Coronary artery (tissue), 2 donors: ENCODE results near the gene HYLS1.

Experiments
- DNase-seq: peaks from one replicate; pipeline ENCODE4 v3.0.0-alpha.2; 2017; ENCODE audit warnings: low spot score
- H3K27ac ChIP-seq, 2 donors: fragments of 200-600 bp; sonication (generic); one replicate each; pipeline ENCODE4 v1.5.1; 2016 to 2019
- H3K4me3 ChIP-seq: fragments of 200-600 bp; sonication (generic); 2 replicates; pipeline ENCODE4 v1.5.1; 2016; ENCODE audit warnings: mild to moderate bottlenecking, moderate library complexity
- TF ChIP-seq, protein P1 (sequence below): fragments of 200-600 bp; sonication (generic); IDR thresholded peaks from one replicate; pipeline ENCODE4 v1.5.1; 2019; ENCODE audit warnings: antibody characterized with exemption

Gene HYLS1

GRCh38 chr11:125872138-125872491, 15.4 kb upstream of the HYLS1 start:
- Histone ChIP-seq H3K4me3 (no peak overlapping the region), H3K27ac (no peak overlapping the region)
- DNase-seq: no peak
- TF ChIP-seq, protein P1, sequence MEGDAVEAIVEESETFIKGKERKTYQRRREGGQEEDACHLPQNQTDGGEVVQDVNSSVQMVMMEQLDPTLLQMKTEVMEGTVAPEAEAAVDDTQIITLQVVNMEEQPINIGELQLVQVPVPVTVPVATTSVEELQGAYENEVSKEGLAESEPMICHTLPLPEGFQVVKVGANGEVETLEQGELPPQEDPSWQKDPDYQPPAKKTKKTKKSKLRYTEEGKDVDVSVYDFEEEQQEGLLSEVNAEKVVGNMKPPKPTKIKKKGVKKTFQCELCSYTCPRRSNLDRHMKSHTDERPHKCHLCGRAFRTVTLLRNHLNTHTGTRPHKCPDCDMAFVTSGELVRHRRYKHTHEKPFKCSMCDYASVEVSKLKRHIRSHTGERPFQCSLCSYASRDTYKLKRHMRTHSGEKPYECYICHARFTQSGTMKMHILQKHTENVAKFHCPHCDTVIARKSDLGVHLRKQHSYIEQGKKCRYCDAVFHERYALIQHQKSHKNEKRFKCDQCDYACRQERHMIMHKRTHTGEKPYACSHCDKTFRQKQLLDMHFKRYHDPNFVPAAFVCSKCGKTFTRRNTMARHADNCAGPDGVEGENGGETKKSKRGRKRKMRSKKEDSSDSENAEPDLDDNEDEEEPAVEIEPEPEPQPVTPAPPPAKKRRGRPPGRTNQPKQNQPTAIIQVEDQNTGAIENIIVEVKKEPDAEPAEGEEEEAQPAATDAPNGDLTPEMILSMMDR: no peak

DNA sequence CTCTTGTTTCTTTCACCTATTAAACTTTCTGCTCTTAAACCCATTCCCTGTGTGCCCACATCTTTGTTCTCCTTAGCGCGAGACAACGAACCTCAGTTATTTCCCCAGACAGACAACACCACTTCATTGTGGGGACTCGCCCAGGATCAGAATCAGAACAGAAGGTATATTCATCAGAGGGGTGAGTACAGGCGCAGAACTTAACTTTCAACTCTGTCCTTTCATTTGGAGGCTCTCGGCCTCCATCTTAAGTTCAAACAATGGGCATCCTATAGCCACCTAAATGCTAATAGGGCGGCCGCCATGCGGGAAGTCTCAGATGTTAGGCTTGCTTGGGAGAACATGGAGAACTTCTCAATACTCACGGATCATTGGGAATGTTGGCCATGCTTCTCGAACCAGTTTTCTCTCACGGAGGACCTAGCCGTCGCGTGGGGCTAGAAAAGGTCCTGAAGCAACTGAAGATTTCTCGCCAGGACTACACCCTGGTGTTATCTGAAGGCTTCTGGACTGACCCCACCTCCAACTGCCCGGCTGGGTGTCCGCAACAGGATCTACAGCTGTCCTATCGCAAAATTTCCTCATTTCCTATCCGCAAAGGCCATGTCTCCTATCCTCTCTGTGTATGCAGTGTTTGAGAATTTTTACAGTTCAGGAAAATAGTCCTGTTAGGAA, 13.4 kb upstream of the HYLS1 start:
- no peak for DNase-seq
- TF ChIP-seq, protein P1: no peak
- Histone ChIP-seq H3K27ac (no peak overlapping the region), H3K4me3 (peak overlapping the region; percentile 52)

DNA sequence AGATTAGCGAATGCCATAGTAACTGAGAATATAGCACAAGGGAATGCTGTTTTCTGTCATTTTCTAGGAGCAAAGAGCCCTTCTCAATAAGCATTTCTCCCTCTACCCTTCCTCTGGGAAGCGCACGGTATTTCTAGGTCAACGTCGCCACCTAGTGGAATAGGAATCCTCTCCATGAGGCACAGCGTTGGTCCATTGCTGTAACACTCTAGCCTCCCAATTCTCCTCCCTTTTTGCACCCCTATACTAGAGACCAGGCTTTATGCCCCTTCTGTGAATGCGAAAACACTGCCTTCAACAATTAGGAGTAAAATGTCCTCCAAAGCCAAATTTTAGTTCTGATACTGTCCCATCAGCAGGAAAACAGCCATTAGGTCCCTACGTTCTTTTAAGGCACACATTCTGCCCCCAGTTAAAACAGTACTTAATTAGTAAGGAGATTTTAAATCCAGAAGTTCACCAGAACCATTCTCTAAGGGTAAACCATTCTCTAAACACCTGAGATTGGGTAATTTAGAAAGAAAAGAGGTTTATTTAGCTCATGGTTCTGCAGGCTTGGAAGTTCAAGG, 12.8 kb upstream of the HYLS1 start:
- Histone ChIP-seq H3K27ac (no peak overlapping the region), H3K4me3 (peak overlapping the region; percentile 52)
- TF ChIP-seq, protein P1: peak; percentile 57
- no peak for DNase-seq

GRCh38 chr11:125881291-125881690, 6.2 kb upstream of the HYLS1 start:
- DNase-seq: no peak
- TF ChIP-seq, protein P1: no peak
- Histone ChIP-seq H3K4me3 (no peak overlapping the region), H3K27ac (no peak overlapping the region)

DNA sequence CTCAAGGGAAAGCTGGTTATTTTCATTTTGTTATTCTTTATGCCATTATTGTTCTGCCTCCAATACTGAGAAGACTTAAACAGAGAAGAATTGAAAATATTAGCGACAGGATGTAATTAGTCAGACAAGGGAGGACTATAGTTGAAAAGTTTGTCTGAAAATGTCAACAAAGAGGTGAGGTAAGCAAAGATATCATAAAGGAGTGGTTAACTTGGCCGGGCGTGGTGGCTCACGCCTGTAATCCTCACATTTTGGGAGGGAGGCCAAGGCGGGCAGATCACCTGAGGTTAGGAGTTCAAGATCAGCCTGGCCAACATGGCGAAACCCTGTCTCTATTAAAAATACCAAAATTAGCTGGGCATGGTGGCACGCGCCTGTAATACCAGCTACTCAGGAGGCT, 4.1 kb upstream of the HYLS1 start:
- DNase-seq: no peak
- Histone ChIP-seq H3K4me3 (no peak overlapping the region), H3K27ac (no peak overlapping the region)
- TF ChIP-seq, protein P1: no peak

- TF ChIP-seq, protein P1: no peak
- Histone ChIP-seq H3K4me3 (peak overlapping the region; percentile 78), H3K27ac (peak overlapping the region; percentile 46 to 90)
- DNase-seq: no peak
Measured at GRCh38 chr11:125886997-125887372, 483 bp upstream of the HYLS1 start.

- TF ChIP-seq, protein P1: no peak
- Histone ChIP-seq H3K27ac (no peak overlapping the region), H3K4me3 (no peak overlapping the region)
- DNase-seq: no peak
Measured at GRCh38 chr11:125890447-125891100, 3.1 kb downstream of the HYLS1 start.
